ENCODE data around the gene PPARD.

GRCh38 chr6:35330541-35331119 is 11.7 kb upstream of the PPARD start:
- TF ChIP-seq CTCF (IDR thresholded peaks at IDR 0.05) (no peak), POLR2A (IDR thresholded peaks at IDR 0.05; ENCODE audit: low read length) (no peak), EP300 (IDR thresholded peaks at IDR 0.05) (no peak), ZC3H11A (IDR thresholded peaks at IDR 0.05) (no peak), POLR2AphosphoS2 (conservative IDR thresholded peaks at IDR 0.05; ENCODE audit: low read length) (no peak), HEYL (CRISPR knock-in tag; IDR thresholded peaks at IDR 0.05) (no peak), REST (IDR thresholded peaks at IDR 0.05) (no peak), RARB (CRISPR knock-in tag; IDR thresholded peaks at IDR 0.05) (no peak), RFX5 (IDR thresholded peaks at IDR 0.05) (no peak), NR3C1 (IDR thresholded peaks at IDR 0.05) (no peak)
- TF ChIP-seq, protein P1, sequence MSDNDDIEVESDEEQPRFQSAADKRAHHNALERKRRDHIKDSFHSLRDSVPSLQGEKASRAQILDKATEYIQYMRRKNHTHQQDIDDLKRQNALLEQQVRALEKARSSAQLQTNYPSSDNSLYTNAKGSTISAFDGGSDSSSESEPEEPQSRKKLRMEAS (IDR thresholded peaks at IDR 0.05) = no peak
